ENCODE measurements around the gene DHRS3.

The DHRS3 gene

GRCh38 chr1:12615865-12616708 lies 1.9 kb downstream of the DHRS3 start:
- DNase-seq, result no peak

GRCh38 chr1:12615159-12615864 lies 2.7 kb downstream of the DHRS3 start:
- DNase-seq, result no peak

- DNase-seq, result no peak
These were observed 3.4 kb downstream of the DHRS3 start for GRCh38 chr1:12614402-12615158.

GRCh38 chr1:12613180-12613579 lies 4.8 kb downstream of the DHRS3 start:
- no peak for DNase-seq

GRCh38 chr1:12610941-12611340 lies 7.1 kb downstream of the DHRS3 start:
- no peak for DNase-seq

GRCh38 chr1:12610305-12610935 lies 7.6 kb downstream of the DHRS3 start:
- no peak for DNase-seq

- DNase-seq, result no peak
These were observed 8.5 kb downstream of the DHRS3 start for GRCh38 chr1:12609469-12610003.

GRCh38 chr1:12608311-12608957 lies 9.6 kb downstream of the DHRS3 start:
- no peak for DNase-seq

GRCh38 chr1:12607263-12607662 lies 10.7 kb downstream of the DHRS3 start:
- DNase-seq, result no peak

- DNase-seq, result no peak
These were observed 13.0 kb downstream of the DHRS3 start for GRCh38 chr1:12604986-12605385.

- DNase-seq, result peak; percentile 63
These were observed 13.7 kb downstream of the DHRS3 start for GRCh38 chr1:12604114-12604874.

GRCh38 chr1:12603224-12603623 lies 14.8 kb downstream of the DHRS3 start:
- no peak for DNase-seq

GRCh38 chr1:12602659-12603024 lies 15.4 kb downstream of the DHRS3 start:
- no peak for DNase-seq

GRCh38 chr1:12601700-12602658 lies 16.0 kb downstream of the DHRS3 start:
- no peak for DNase-seq

- peak; percentile 52 for DNase-seq
These were observed 17.0 kb downstream of the DHRS3 start for GRCh38 chr1:12600880-12601633.

GRCh38 chr1:12600335-12600734 lies 17.7 kb downstream of the DHRS3 start:
- no peak for DNase-seq

GRCh38 chr1:12599657-12600056 lies 18.4 kb downstream of the DHRS3 start:
- no peak for DNase-seq

- no peak for DNase-seq
These were observed 19.0 kb downstream of the DHRS3 start for GRCh38 chr1:12598974-12599373.

- no peak for DNase-seq
These were observed 20.2 kb downstream of the DHRS3 start for GRCh38 chr1:12597792-12598191.

Measured in activated gamma-delta T cell treated with Interleukin-2 at 50 U/mL for 16 hours (primary cell).